CD4-positive, alpha-beta T cell treated with Interleukin-21 for 1 hour (primary cell): Measurements from ENCODE around the gene DIAPH3.

Experiments used
- DNase-seq: peaks from one replicate; pipeline ENCODE4 v3.0.0-alpha.2; 2020

The DIAPH3 gene

GRCh38 chr13:59865398-59865797 is 298.3 kb downstream of the DIAPH3 start:
- DNase-seq, result no peak

GRCh38 chr13:59863621-59864020 is 300.1 kb downstream of the DIAPH3 start:
- no peak for DNase-seq

GRCh38 chr13:59861676-59862075 is 302.1 kb downstream of the DIAPH3 start:
- DNase-seq, result no peak

GRCh38 chr13:59856281-59856810 is 307.4 kb downstream of the DIAPH3 start:
- no peak for DNase-seq

- no peak for DNase-seq
Observed at GRCh38 chr13:59846845-59847620, 316.7 kb downstream of the DIAPH3 start.

- no peak for DNase-seq
Observed at GRCh38 chr13:59843040-59843439, 320.7 kb downstream of the DIAPH3 start.

GRCh38 chr13:59842507-59842906 is 321.2 kb downstream of the DIAPH3 start:
- DNase-seq, result no peak

GRCh38 chr13:59839186-59839585 is 324.5 kb downstream of the DIAPH3 start:
- no peak for DNase-seq

- no peak for DNase-seq
Observed at GRCh38 chr13:59837101-59837500, 326.6 kb downstream of the DIAPH3 start.

- DNase-seq, result no peak
Observed at GRCh38 chr13:59835569-59835968, 328.2 kb downstream of the DIAPH3 start.

- no peak for DNase-seq
Observed at GRCh38 chr13:59834801-59835200, 328.9 kb downstream of the DIAPH3 start.

GRCh38 chr13:59829690-59830089 is 334.0 kb downstream of the DIAPH3 start:
- DNase-seq, result no peak

- DNase-seq, result no peak
Observed at GRCh38 chr13:59823486-59823885, 340.2 kb downstream of the DIAPH3 start.

- DNase-seq, result no peak
Observed at GRCh38 chr13:59809564-59809963, 354.2 kb downstream of the DIAPH3 start.

GRCh38 chr13:59806801-59807200 is 356.9 kb downstream of the DIAPH3 start:
- DNase-seq, result no peak

GRCh38 chr13:59801107-59801880 is 362.4 kb downstream of the DIAPH3 start:
- no peak for DNase-seq

- no peak for DNase-seq
Observed at GRCh38 chr13:59793107-59793506, 370.6 kb downstream of the DIAPH3 start.

- DNase-seq, result no peak
Observed at GRCh38 chr13:59790626-59791025, 373.1 kb downstream of the DIAPH3 start.

GRCh38 chr13:59789558-59789957 is 374.2 kb downstream of the DIAPH3 start:
- DNase-seq, result no peak

- DNase-seq, result no peak
Observed at GRCh38 chr13:59787679-59788078, 376.0 kb downstream of the DIAPH3 start.

- DNase-seq, result no peak
Observed at GRCh38 chr13:59782696-59783095, 381.0 kb downstream of the DIAPH3 start.

- no peak for DNase-seq
Observed at GRCh38 chr13:59780058-59780457, 383.7 kb downstream of the DIAPH3 start.

GRCh38 chr13:59776924-59777690 is 386.6 kb downstream of the DIAPH3 start:
- DNase-seq, result no peak
